ENCODE results near the gene ASIC4. TPM values are rescaled to one million over a fixed set of nuclear protein-coding genes. Genes with fewer than 3 reads are reported as not detected.

The ASIC4 gene, protein sequence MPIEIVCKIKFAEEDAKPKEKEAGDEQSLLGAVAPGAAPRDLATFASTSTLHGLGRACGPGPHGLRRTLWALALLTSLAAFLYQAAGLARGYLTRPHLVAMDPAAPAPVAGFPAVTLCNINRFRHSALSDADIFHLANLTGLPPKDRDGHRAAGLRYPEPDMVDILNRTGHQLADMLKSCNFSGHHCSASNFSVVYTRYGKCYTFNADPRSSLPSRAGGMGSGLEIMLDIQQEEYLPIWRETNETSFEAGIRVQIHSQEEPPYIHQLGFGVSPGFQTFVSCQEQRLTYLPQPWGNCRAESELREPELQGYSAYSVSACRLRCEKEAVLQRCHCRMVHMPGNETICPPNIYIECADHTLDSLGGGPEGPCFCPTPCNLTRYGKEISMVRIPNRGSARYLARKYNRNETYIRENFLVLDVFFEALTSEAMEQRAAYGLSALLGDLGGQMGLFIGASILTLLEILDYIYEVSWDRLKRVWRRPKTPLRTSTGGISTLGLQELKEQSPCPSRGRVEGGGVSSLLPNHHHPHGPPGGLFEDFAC
- total RNA-seq (under 1 TPM in 5 of 10 donors, not detected in 5; 0.15 to 0.43 (median 0.20) TPM), polyA plus RNA-seq (not detected)
- long read RNA-seq, donor 1, result 0 reads
- long read RNA-seq, donor 2, result 0 reads
- long read RNA-seq, donor 3, result 0 reads

DNA sequence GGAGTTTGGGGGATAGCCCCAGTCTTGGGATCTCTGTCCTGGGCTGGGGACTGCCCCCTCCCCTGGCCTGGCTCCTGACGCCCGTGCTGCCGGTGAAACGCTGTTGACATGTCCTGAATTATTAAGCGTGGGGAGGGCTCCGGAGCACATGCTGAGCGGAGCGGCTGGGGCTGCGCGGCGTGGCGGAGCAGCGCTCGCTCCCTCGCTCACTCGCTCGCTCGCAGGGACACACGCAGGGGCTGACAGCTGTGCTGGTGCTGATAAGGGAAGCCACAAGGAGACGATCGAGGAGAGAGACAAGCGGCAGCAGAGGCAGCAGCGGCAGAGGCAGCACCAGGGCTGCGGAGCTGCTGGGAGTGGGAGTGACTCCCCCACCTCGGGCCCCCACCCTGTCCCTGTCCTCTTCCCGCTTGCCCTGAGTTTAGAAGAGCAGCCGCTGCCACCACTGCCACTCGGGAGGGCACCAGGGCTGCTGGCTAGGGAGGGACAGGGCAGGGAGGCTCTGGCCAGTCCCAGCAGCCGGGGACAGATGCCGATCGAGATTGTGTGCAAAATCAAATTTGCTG, at the start of gene ASIC4:
TSS of gene ASIC4 (plus strand) at position 287 of the 566 bp plus-strand sequence. CDS start at position 530, 243 bp downstream.
- ATAC-seq, result peak in 6 of 8 donors; percentile 3 to 34 (median 20)
- peak within 1 kb of the TSS in 3 of 10 donors; percentile 9 to 24 (median 19) for H3K4me3 ChIP-seq
- 5% methylated on average over 31 of the region's 31 CpGs for WGBS, 2 donors
- H3K4me1 ChIP-seq, result peaks cover 5 to 35% (median 20%) of the 10 kb centered on the region in 9 donors
- no peaks in the 10 kb centered on the region for H3K36me3 ChIP-seq
- TF ChIP-seq, protein P1, sequence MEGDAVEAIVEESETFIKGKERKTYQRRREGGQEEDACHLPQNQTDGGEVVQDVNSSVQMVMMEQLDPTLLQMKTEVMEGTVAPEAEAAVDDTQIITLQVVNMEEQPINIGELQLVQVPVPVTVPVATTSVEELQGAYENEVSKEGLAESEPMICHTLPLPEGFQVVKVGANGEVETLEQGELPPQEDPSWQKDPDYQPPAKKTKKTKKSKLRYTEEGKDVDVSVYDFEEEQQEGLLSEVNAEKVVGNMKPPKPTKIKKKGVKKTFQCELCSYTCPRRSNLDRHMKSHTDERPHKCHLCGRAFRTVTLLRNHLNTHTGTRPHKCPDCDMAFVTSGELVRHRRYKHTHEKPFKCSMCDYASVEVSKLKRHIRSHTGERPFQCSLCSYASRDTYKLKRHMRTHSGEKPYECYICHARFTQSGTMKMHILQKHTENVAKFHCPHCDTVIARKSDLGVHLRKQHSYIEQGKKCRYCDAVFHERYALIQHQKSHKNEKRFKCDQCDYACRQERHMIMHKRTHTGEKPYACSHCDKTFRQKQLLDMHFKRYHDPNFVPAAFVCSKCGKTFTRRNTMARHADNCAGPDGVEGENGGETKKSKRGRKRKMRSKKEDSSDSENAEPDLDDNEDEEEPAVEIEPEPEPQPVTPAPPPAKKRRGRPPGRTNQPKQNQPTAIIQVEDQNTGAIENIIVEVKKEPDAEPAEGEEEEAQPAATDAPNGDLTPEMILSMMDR (IDR thresholded peaks at IDR 0.05), result no peak
- DNase-seq, result peak in 1 of 2 donors; percentile 23
- H3K27me3 ChIP-seq, result peaks cover 0 to 94% (median 60%) of the 10 kb centered on the region in 7 donors
- no peak within 1 kb of the TSS for H3K27ac ChIP-seq
- intact Hi-C loops (cut with DNase I), result no loop called here
- H3K9me3 ChIP-seq, result no peaks in the 10 kb centered on the region

DNA sequence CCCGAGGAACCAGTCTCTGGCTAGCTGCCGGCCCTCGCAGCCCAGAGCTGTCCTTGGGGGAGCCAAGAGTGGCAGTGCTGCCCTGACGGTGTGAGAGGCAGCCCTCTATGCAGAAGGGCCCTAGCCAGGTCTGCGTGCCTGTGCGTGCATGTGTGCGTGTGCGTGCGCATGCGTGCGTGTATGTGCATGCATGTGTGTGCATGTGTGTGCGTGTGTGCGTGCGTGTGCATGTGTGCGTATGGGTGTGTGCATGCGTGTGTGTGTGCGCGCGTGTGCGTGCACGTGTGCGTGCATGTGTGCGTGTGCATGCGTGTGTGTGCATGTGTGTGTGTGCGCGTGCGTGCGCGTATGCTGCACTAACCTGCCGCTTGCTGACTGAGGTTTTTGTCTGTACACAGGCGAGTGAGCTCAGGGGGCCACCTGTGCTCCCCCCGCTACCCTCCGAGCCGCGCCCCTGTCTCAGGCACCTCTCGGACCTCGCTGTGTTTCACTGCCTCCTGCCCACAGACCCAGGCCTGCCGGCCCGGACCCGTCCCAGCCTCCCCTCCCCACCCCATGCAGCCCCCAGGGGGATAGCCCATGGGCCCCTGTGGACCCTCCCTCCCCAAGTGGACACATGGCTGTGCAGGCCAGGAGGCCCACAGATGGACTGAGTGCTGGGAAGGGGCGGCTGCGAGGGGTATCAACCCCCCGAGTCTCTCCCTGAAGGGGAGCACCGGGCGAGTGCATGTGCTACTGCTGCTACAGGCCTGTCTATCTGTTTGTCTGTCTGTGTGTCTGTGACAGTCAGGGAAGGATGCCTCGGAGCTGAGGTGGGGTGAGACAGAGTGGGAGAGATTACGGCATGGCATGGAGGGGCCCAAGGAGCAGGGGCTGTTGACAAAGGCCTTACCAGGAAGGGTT, 48.4 kb upstream of the ASIC4 start:
- intact Hi-C loops (cut with DNase I), result no loop called here
- WGBS, 2 donors, result 86 to 88% methylated on average over 47 of the region's 47 CpGs
- Histone ChIP-seq H3K9me3 (no peaks in the 10 kb centered on the region), H3K36me3 (peaks cover 0 to 37% (median 0%) of the 10 kb centered on the region in 9 donors), H3K27ac (peak overlapping the region in 5 of 10 donors; percentile 48 to 96 (median 53)), H3K27me3 (no peaks in the 10 kb centered on the region), H3K4me3 (no peak overlapping the region), H3K4me1 (peaks cover 0 to 92% (median 31%) of the 10 kb centered on the region in 9 donors)
- DNase-seq (no peak), ATAC-seq (no peak)
- TF ChIP-seq, protein P1 (IDR thresholded peaks at IDR 0.05), result no peak

DNA sequence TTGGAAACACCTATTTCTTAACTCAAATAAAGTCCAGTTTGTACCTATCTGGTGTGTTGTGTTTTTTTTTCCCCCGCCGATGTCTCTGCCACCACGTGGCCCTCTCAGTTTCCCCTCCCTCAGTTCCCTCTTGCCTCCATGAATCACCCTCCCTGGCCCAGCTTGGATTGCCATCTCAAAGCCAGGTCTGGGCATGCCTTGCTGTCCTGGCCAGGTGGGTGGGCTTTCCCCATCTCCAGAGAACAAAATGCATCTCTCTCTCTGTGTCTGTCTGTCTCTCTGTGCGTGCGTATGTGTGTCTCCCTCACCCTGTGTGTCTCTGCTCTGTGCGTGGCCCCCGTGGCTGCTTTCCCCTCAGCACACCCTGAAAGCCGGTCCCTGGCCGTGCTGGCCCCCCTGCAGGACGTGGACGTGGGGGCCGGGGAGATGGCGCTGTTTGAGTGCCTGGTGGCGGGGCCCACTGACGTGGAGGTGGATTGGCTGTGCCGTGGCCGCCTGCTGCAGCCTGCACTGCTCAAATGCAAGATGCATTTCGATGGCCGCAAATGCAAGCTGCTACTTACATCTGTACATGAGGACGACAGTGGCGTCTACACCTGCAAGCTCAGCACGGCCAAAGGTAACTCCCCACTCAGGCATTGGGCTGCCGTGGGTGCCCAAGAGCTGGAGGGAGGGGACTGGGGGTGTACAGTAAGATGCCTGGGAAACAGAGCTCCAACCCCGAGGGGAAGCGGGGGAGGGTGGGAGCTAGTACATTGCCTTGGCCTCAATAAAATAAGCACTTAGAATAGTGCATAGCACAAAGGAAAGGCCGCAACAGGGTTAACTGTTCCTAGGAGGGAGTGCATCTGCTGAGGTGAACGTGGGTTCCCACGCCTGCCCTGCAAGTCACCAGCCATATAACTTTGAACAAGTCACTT, 47.2 kb upstream of the ASIC4 start:
- no peak for DNase-seq
- TF ChIP-seq, protein P1 (IDR thresholded peaks at IDR 0.05), result no peak
- intact Hi-C loops (cut with DNase I), result no loop called here
- whole genome bisulfite sequencing, 2 donors, result 68 to 71% methylated on average over 28 of the region's 28 CpGs
- Histone ChIP-seq H3K4me3 (no peak overlapping the region), H3K36me3 (peaks cover 0 to 44% (median 0%) of the 10 kb centered on the region in 9 donors), H3K27ac (peak overlapping the region in 5 of 10 donors; percentile 40 to 78 (median 53)), H3K4me1 (peaks cover 0 to 87% (median 31%) of the 10 kb centered on the region in 9 donors), H3K27me3 (no peaks in the 10 kb centered on the region), H3K9me3 (no peaks in the 10 kb centered on the region)
- no peak for ATAC-seq
